22Rv1 (cell line): ENCODE results near the gene CSPG4.

Experiments used
- CTCF ChIP-seq: fragments of 450-650 bp; IDR thresholded peaks from 2 replicates; pipeline ENCODE4 v1.5.1; 2017; ENCODE audit warnings: mild to moderate bottlenecking
- ZFX ChIP-seq: fragments of 450-650 bp; IDR thresholded peaks from 2 replicates; pipeline ENCODE4 v1.6.1; 2017; ENCODE audit warnings: antibody characterized with exemption, borderline replicate concordance

- peak; percentile 63 for TF ChIP-seq CTCF
- no peak for TF ChIP-seq ZFX
These were observed 8.3 kb upstream of the CSPG4 start for GRCh38 chr15:75720787-75721479.
